ENCODE results near the gene SERF2. TPM values are rescaled to one million over a fixed set of nuclear protein-coding genes. Genes with fewer than 3 reads are reported as not detected.
"Not testable (repeated sequence)": the region's sequence is repeated elsewhere in the genome, so short reads cannot be mapped to it uniquely, and the experiment has no call there.

SERF2 gene
- 100 to 1,000 TPM; 733 to 789 TPM for total RNA-seq
- 1,000 to 10,000 TPM; 1,795 to 2,327 TPM for polyA plus RNA-seq
- long read RNA-seq, donor 1, transcript SERF2-201 (3 exons, 1,537 nt): major isoform, 177 of 238 reads
- long read RNA-seq, donor 1, transcript SERF2-207 (2 exons, 582 nt): minor isoform, 9 of 238 reads
- long read RNA-seq, donor 1, transcript SERF2-212 (4 exons, 2,099 nt): minor isoform, 9 of 238 reads
- long read RNA-seq, donor 1, transcript SERF2-216 (2 exons, 1,030 nt): minor isoform, 12 of 238 reads
- long read RNA-seq, donor 1, partial matches to known transcripts: 1 of 238 reads
- long read RNA-seq, donor 1, other reads (novel, unspliced or antisense): 26 of 238 reads
- long read RNA-seq, donor 2, transcript SERF2-201 (3 exons, 1,537 nt): major isoform, 261 of 284 reads
- long read RNA-seq, donor 2, transcript SERF2-207 (2 exons, 582 nt): minor isoform, 6 of 284 reads
- long read RNA-seq, donor 2, partial matches to known transcripts: 2 of 284 reads
- long read RNA-seq, donor 2, other reads (novel, unspliced or antisense): 11 of 284 reads

GRCh38 chr15:43791993-43792760 is at the start of gene SERF2:
Gene SERF2 (plus strand): TSS chr15:43792320. CDS start chr15:43792377, 57 bp downstream.
- H3K27me3 ChIP-seq (ENCODE audit: control insufficient read depth in 1 of 2, insufficient read depth in 2 of 2, low read length in 1 of 2): no peaks in the 10 kb centered on the region
- peaks cover 0 to 15% of the 10 kb centered on the region in 2 donors for H3K4me1 ChIP-seq (ENCODE audit: control insufficient read depth in 1 of 2, insufficient read depth in 2 of 2, low read length in 2 of 2)
- DNase-seq: peak; percentile 100
- ATAC-seq (ENCODE audit: low FRiP score): peak; percentile 99
- intact Hi-C loops (cut with DNase I): no loop called here
- H3K27ac ChIP-seq (ENCODE audit: low read depth in 1 of 2, low read length in 2 of 2): peak within 1 kb of the TSS; percentile 63 to 72
- H3K9me3 ChIP-seq (ENCODE audit: control insufficient read depth, low read length): no peaks in the 10 kb centered on the region
- H3K4me3 ChIP-seq (ENCODE audit: low read length in 2 of 2): peak within 1 kb of the TSS; percentile 53 to 60
- H3K36me3 ChIP-seq (ENCODE audit: control insufficient read depth in 1 of 2, insufficient read depth in 2 of 2, low read length in 1 of 2): peaks cover 0 to 8% of the 10 kb centered on the region in 2 donors
- WGBS, 2 donors: 0% methylated on average over 66 of the region's 66 CpGs

- H3K36me3 ChIP-seq (ENCODE audit: control insufficient read depth in 1 of 2, insufficient read depth in 2 of 2, low read length in 1 of 2); intact Hi-C loops (cut with DNase I); H3K27me3 ChIP-seq (ENCODE audit: control insufficient read depth in 1 of 2, insufficient read depth in 2 of 2, low read length in 1 of 2); H3K4me1 ChIP-seq (ENCODE audit: control insufficient read depth in 1 of 2, insufficient read depth in 2 of 2, low read length in 2 of 2); H3K9me3 ChIP-seq (ENCODE audit: control insufficient read depth, low read length): not testable (repeated sequence)
- ATAC-seq (ENCODE audit: low FRiP score) (peak; percentile 98), DNase-seq (peak; percentile 96 to 98)
- Histone ChIP-seq H3K27ac (ENCODE audit: low read depth in 1 of 2, low read length in 2 of 2) (peak within 1 kb of the TSS; percentile 59 to 84), H3K4me3 (ENCODE audit: low read length in 2 of 2) (peak within 1 kb of the TSS; percentile 75 to 92)
- WGBS, 2 donors: 0 to 1% methylated on average over 73 to 84 of the region's 84 CpGs
Observed at GRCh38 chr15:43746245-43746902, 45.7 kb upstream of the SERF2 start, which contains the start of gene PDIA3. Gene PDIA3 (plus strand): TSS chr15:43746438. CDS start chr15:43746540, 102 bp downstream.

- H3K36me3 ChIP-seq (ENCODE audit: control insufficient read depth in 1 of 2, insufficient read depth in 2 of 2, low read length in 1 of 2); DNase-seq; H3K4me1 ChIP-seq (ENCODE audit: control insufficient read depth in 1 of 2, insufficient read depth in 2 of 2, low read length in 2 of 2); intact Hi-C loops (cut with DNase I); H3K27me3 ChIP-seq (ENCODE audit: control insufficient read depth in 1 of 2, insufficient read depth in 2 of 2, low read length in 1 of 2); ATAC-seq (ENCODE audit: low FRiP score); H3K9me3 ChIP-seq (ENCODE audit: control insufficient read depth, low read length): not testable (repeated sequence)
- WGBS, 2 donors: 0 to 2% methylated on average over 12 of the region's 12 CpGs
- H3K27ac ChIP-seq (ENCODE audit: low read depth in 1 of 2, low read length in 2 of 2): peak overlapping the region in 1 of 2 donors; percentile 65
- H3K4me3 ChIP-seq (ENCODE audit: low read length in 2 of 2): peak overlapping the region; percentile 75 to 92
Observed at GRCh38 chr15:43746903-43747309, 45.2 kb upstream of the SERF2 start.

GRCh38 chr15:43748376-43748775 is 43.7 kb upstream of the SERF2 start:
- peaks cover 0 to 3% of the 10 kb centered on the region in 2 donors for H3K4me1 ChIP-seq (ENCODE audit: control insufficient read depth in 1 of 2, insufficient read depth in 2 of 2, low read length in 2 of 2)
- H3K4me3 ChIP-seq (ENCODE audit: low read length in 2 of 2): no peak overlapping the region
- H3K27me3 ChIP-seq (ENCODE audit: control insufficient read depth in 1 of 2, insufficient read depth in 2 of 2, low read length in 1 of 2): no peaks in the 10 kb centered on the region
- WGBS, 2 donors: 72 to 73% methylated on average over 3 of the region's 3 CpGs
- H3K9me3 ChIP-seq (ENCODE audit: control insufficient read depth, low read length): no peaks in the 10 kb centered on the region
- intact Hi-C loops (cut with DNase I): no loop called here
- H3K36me3 ChIP-seq (ENCODE audit: control insufficient read depth in 1 of 2, insufficient read depth in 2 of 2, low read length in 1 of 2): no peaks in the 10 kb centered on the region
- ATAC-seq (ENCODE audit: low FRiP score) (no peak), DNase-seq (no peak)
- H3K27ac ChIP-seq (ENCODE audit: low read depth in 1 of 2, low read length in 2 of 2): no peak overlapping the region

- H3K9me3 ChIP-seq (ENCODE audit: control insufficient read depth, low read length): no peaks in the 10 kb centered on the region
- WGBS, 2 donors: 68 to 71% methylated on average over 12 of the region's 12 CpGs
- intact Hi-C loops (cut with DNase I): no loop called here
- H3K27me3 ChIP-seq (ENCODE audit: control insufficient read depth in 1 of 2, insufficient read depth in 2 of 2, low read length in 1 of 2): no peaks in the 10 kb centered on the region
- ATAC-seq (ENCODE audit: low FRiP score) (no peak), DNase-seq (no peak)
- no peak overlapping the region for H3K27ac ChIP-seq (ENCODE audit: low read depth in 1 of 2, low read length in 2 of 2)
- peaks cover 0 to 3% of the 10 kb centered on the region in 2 donors for H3K4me1 ChIP-seq (ENCODE audit: control insufficient read depth in 1 of 2, insufficient read depth in 2 of 2, low read length in 2 of 2)
- no peaks in the 10 kb centered on the region for H3K36me3 ChIP-seq (ENCODE audit: control insufficient read depth in 1 of 2, insufficient read depth in 2 of 2, low read length in 1 of 2)
- no peak overlapping the region for H3K4me3 ChIP-seq (ENCODE audit: low read length in 2 of 2)
Observed at GRCh38 chr15:43749690-43750345, 42.3 kb upstream of the SERF2 start.

GRCh38 chr15:43751885-43752284 is 40.2 kb upstream of the SERF2 start:
- Histone ChIP-seq H3K27me3 (ENCODE audit: control insufficient read depth in 1 of 2, insufficient read depth in 2 of 2, low read length in 1 of 2) (no peaks in the 10 kb centered on the region), H3K4me1 (ENCODE audit: control insufficient read depth in 1 of 2, insufficient read depth in 2 of 2, low read length in 2 of 2) (peaks cover 0 to 3% of the 10 kb centered on the region in 2 donors), H3K9me3 (ENCODE audit: control insufficient read depth, low read length) (no peaks in the 10 kb centered on the region), H3K4me3 (ENCODE audit: low read length in 2 of 2) (no peak overlapping the region), H3K36me3 (ENCODE audit: control insufficient read depth in 1 of 2, insufficient read depth in 2 of 2, low read length in 1 of 2) (no peaks in the 10 kb centered on the region), H3K27ac (ENCODE audit: low read depth in 1 of 2, low read length in 2 of 2) (no peak overlapping the region)
- intact Hi-C loops (cut with DNase I): no loop called here
- 74 to 75% methylated on average over 6 of the region's 6 CpGs for WGBS, 2 donors
- ATAC-seq (ENCODE audit: low FRiP score): no peak
- DNase-seq: no peak

- H3K27me3 ChIP-seq (ENCODE audit: control insufficient read depth in 1 of 2, insufficient read depth in 2 of 2, low read length in 1 of 2): no peaks in the 10 kb centered on the region
- no peak overlapping the region for H3K27ac ChIP-seq (ENCODE audit: low read depth in 1 of 2, low read length in 2 of 2)
- H3K4me3 ChIP-seq (ENCODE audit: low read length in 2 of 2): no peak overlapping the region
- ATAC-seq (ENCODE audit: low FRiP score) (no peak), DNase-seq (no peak)
- H3K4me1 ChIP-seq (ENCODE audit: control insufficient read depth in 1 of 2, insufficient read depth in 2 of 2, low read length in 2 of 2): peaks cover 0 to 2% of the 10 kb centered on the region in 2 donors
- peaks cover 7 to 11% of the 10 kb centered on the region in 2 donors for H3K36me3 ChIP-seq (ENCODE audit: control insufficient read depth in 1 of 2, insufficient read depth in 2 of 2, low read length in 1 of 2)
- 70 to 72% methylated on average over 6 of the region's 6 CpGs for WGBS, 2 donors
- intact Hi-C loops (cut with DNase I): no loop called here
- no peaks in the 10 kb centered on the region for H3K9me3 ChIP-seq (ENCODE audit: control insufficient read depth, low read length)
Observed at GRCh38 chr15:43762824-43763223, 29.3 kb upstream of the SERF2 start.

Data from aorta (tissue), 5 donors.